ENCODE data around the gene PSME3. TPM values are rescaled to one million over a fixed set of nuclear protein-coding genes. Genes with fewer than 3 reads are reported as not detected.
A peak's percentile ranks its signal among the peaks of the same experiment; 100 is the strongest.

PSME3 gene
- total and polyA plus RNA-seq, 2 of the 13 experiments (the other 11 are each of a cell fraction or from before 2014, with no cell fraction given), result 66.3 to 135 TPM

DNA sequence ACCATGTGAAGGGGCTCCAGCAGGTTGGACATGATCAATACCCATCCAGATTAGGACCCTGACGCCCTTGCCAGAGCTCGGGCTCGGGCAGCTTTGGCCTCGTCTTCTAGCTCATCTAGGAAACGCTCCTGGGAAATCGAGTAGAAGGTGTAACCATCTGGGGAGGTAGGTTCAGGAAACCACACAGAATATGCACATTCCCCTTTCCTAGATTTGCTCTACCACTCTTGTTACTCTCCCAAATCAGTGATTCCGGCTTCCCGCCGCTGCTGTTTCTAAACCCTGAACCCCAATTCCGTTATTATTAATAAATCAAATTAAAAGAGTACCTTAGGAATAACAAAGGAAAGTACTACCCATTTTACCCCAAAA is 35.2 kb upstream of the PSME3 start (continued):
- TF ChIP-seq, protein P1, sequence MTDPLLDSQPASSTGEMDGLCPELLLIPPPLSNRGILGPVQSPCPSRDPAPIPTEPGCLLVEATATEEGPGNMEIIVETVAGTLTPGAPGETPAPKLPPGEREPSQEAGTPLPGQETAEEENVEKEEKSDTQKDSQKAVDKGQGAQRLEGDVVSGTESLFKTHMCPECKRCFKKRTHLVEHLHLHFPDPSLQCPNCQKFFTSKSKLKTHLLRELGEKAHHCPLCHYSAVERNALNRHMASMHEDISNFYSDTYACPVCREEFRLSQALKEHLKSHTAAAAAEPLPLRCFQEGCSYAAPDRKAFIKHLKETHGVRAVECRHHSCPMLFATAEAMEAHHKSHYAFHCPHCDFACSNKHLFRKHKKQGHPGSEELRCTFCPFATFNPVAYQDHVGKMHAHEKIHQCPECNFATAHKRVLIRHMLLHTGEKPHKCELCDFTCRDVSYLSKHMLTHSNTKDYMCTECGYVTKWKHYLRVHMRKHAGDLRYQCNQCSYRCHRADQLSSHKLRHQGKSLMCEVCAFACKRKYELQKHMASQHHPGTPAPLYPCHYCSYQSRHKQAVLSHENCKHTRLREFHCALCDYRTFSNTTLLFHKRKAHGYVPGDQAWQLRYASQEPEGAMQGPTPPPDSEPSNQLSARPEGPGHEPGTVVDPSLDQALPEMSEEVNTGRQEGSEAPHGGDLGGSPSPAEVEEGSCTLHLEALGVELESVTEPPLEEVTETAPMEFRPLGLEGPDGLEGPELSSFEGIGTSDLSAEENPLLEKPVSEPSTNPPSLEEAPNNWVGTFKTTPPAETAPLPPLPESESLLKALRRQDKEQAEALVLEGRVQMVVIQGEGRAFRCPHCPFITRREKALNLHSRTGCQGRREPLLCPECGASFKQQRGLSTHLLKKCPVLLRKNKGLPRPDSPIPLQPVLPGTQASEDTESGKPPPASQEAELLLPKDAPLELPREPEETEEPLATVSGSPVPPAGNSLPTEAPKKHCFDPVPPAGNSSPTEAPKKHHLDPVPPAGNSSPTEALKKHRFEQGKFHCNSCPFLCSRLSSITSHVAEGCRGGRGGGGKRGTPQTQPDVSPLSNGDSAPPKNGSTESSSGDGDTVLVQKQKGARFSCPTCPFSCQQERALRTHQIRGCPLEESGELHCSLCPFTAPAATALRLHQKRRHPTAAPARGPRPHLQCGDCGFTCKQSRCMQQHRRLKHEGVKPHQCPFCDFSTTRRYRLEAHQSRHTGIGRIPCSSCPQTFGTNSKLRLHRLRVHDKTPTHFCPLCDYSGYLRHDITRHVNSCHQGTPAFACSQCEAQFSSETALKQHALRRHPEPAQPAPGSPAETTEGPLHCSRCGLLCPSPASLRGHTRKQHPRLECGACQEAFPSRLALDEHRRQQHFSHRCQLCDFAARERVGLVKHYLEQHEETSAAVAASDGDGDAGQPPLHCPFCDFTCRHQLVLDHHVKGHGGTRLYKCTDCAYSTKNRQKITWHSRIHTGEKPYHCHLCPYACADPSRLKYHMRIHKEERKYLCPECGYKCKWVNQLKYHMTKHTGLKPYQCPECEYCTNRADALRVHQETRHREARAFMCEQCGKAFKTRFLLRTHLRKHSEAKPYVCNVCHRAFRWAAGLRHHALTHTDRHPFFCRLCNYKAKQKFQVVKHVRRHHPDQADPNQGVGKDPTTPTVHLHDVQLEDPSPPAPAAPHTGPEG (CRISPR knock-in tag; IDR thresholded peaks at IDR 0.05), result 0 out of 2 replicates have a peak, but pooled peaks have one; percentile 2
- TF ChIP-seq ZNF550 (CRISPR knock-in tag; IDR thresholded peaks at IDR 0.05; ENCODE audit: borderline replicate concordance), result peak; percentile 31; the same call in 1 of the 2 replicates
- TF ChIP-seq IKZF4 (CRISPR knock-in tag; IDR thresholded peaks at IDR 0.05; ENCODE audit: borderline replicate concordance, low read depth, not compliant biosample characterization), result no peak
- TF ChIP-seq ZNF816 (CRISPR knock-in tag; IDR thresholded peaks at IDR 0.05; ENCODE audit: borderline replicate concordance), result no peak; the same call in 1 of the 2 replicates
- TF ChIP-seq, protein P2, sequence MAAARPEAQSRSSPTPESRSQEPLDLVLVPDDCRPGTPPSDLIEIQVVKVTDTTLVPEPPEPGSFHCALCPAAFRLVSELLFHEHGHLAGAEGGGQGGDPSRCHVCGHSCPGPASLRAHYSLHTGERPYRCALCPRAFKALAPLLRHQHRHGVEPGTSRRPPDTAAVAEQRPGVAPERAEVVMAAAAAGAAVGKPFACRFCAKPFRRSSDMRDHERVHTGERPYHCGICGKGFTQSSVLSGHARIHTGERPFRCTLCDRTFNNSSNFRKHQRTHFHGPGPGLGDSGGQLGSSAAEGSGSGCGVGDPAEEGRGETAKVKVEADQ (CRISPR knock-in tag; IDR thresholded peaks at IDR 0.05; ENCODE audit: borderline replicate concordance), result no peak
- TF ChIP-seq, protein P3, sequence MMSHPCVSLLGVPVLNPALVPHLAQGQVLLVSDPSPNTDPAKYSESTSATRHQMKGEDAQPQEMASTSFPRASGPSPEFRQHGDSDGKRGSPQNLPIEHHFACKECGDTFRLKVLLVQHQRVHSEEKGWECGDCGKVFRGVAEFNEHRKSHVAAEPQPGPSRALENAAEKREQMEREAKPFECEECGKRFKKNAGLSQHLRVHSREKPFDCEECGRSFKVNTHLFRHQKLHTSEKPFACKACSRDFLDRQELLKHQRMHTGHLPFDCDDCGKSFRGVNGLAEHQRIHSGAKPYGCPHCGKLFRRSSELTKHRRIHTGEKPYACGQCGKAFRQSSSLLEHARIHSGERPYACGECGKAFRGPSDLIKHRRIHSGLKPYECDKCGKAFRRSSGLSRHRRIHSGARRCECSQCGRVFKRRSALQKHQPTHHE (CRISPR knock-in tag; IDR thresholded peaks at IDR 0.05; ENCODE audit: borderline replicate concordance), result no peak
- TF ChIP-seq ZNF296 (CRISPR knock-in tag; conservative IDR thresholded peaks at IDR 0.05), result no peak
- TF ChIP-seq AKAP8 (CRISPR knock-in tag; IDR thresholded peaks at IDR 0.05), result 0 out of 2 replicates have a peak, but pooled peaks have one; percentile 9
- 0 out of 2 replicates have a peak, but pooled peaks have one; percentile 13 for TF ChIP-seq ZNF737 (CRISPR knock-in tag; IDR thresholded peaks at IDR 0.05; ENCODE audit: borderline replicate concordance)
- 0 out of 2 replicates have a peak, but pooled peaks have one; percentile 1 for TF ChIP-seq ZNF326 (CRISPR knock-in tag; IDR thresholded peaks at IDR 0.05; ENCODE audit: borderline replicate concordance)
- no peak for TF ChIP-seq SMAD9 (CRISPR knock-in tag; IDR thresholded peaks at IDR 0.05)
- TF ChIP-seq MATR3 (CRISPR knock-in tag; IDR thresholded peaks at IDR 0.05), result no peak
- TF ChIP-seq ZMYM2 (CRISPR knock-in tag; IDR thresholded peaks at IDR 0.05), result no peak
- TF ChIP-seq ZSCAN25 (CRISPR knock-in tag; IDR thresholded peaks at IDR 0.05), result no peak

All from HepG2 (cell line).